GM21717 (cell line): ENCODE results near the gene ACTG1.

ENCODE experiments used
- ATAC-seq: cut with Tn5 transposase; IDR thresholded peaks from one replicate; pipeline ENCODE4 v1.9.1; 2021; ENCODE audit warnings: mild to moderate bottlenecking, moderate library complexity; ENCODE audit not compliant: unreplicated experiment

Gene ACTG1

GRCh38 chr17:81468111-81468769 is 44.4 kb downstream of the ACTG1 start:
- no peak for ATAC-seq

- no peak for ATAC-seq
Observed at GRCh38 chr17:81466564-81467472, 45.8 kb downstream of the ACTG1 start.

GRCh38 chr17:81465910-81466309 is 46.7 kb downstream of the ACTG1 start:
- ATAC-seq, result no peak

GRCh38 chr17:81464586-81464985 is 48.0 kb downstream of the ACTG1 start:
- no peak for ATAC-seq

- ATAC-seq, result no peak
Observed at GRCh38 chr17:81463506-81463905, 49.1 kb downstream of the ACTG1 start.

GRCh38 chr17:81462506-81463125 is 50.0 kb downstream of the ACTG1 start:
- ATAC-seq, result no peak

- no peak for ATAC-seq
Observed at GRCh38 chr17:81461607-81462500, 50.7 kb downstream of the ACTG1 start.

GRCh38 chr17:81460856-81461460 is 51.6 kb downstream of the ACTG1 start:
- no peak for ATAC-seq
